GM13977 (cell line): ENCODE measurements around the gene PCDH9.
"Not testable (repeated sequence)": the region's sequence is repeated elsewhere in the genome, so short reads cannot be mapped to it uniquely, and the experiment has no call there.

Experiments used
- DNase-seq: peaks from one replicate; pipeline ENCODE4 v3.0.0; 2012; ENCODE audit warnings: low spot score
- CTCF ChIP-seq: IDR thresholded peaks from 2 replicates; pipeline ENCODE4 v1.5.1; 2012; ENCODE audit warnings: mild to moderate bottlenecking, control low read depth; ENCODE audit not compliant: insufficient read depth; ENCODE audit errors: extremely low read depth, missing control alignments
- in situ Hi-C: fragments of 300-500 bp; cut with MboI; formaldehyde crosslinking; loops from one replicate; pipeline ENCODE4 v1.12.0; 2022; ENCODE audit warnings: low sequenced_read_pairs, low pct_unique_long_range_greater_than_20kb, mixed read lengths, inconsistent platforms; ENCODE audit not compliant: unreplicated experiment

Gene PCDH9

GRCh38 chr13:66774046-66774445, 456.1 kb downstream of the PCDH9 start:
- TF ChIP-seq CTCF: no peak
- in situ Hi-C loops: no loop called here
- DNase-seq: no peak

DNA sequence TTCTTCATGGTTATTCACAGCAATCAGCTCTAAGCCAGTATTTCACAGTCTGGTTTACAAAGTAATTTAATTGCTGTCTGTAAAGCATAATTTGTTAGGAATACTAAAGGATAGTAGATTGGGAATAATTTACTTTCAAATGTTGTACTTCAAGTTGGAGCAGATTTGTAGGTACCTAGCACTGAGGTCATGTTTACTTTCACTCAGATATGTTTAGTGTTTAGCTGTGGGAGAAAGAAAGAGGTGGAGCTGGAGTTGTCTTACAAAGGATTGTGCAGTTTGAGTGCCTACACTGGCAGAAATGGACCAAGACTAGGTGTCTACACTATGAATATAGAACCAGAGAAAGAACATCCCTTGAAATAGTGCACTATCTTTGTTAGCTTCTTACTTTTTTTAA, 464.6 kb downstream of the PCDH9 start:
- in situ Hi-C loops: no loop called here
- DNase-seq: no peak

GRCh38 chr13:66760678-66761077, 469.5 kb downstream of the PCDH9 start:
- DNase-seq: not testable (repeated sequence)

More for the DNA sequence above, 464.6 kb downstream of the PCDH9 start:
- TF ChIP-seq CTCF: no peak

GRCh38 chr13:66759919-66760318, 470.2 kb downstream of the PCDH9 start:
- no peak for DNase-seq
- no peak for TF ChIP-seq CTCF
- in situ Hi-C loops: no loop called here

More at GRCh38 chr13:66760678-66761077, 469.5 kb downstream of the PCDH9 start:
- in situ Hi-C loops: not testable (repeated sequence)

- DNase-seq: no peak
- in situ Hi-C loops: no loop called here
- TF ChIP-seq CTCF: no peak
Measured at GRCh38 chr13:66751691-66752090, 478.4 kb downstream of the PCDH9 start.

- in situ Hi-C loops: no loop called here
Measured at GRCh38 chr13:66748712-66749111, 481.4 kb downstream of the PCDH9 start.

GRCh38 chr13:66745307-66745706, 484.8 kb downstream of the PCDH9 start:
- no peak for DNase-seq
- in situ Hi-C loops: no loop called here
- TF ChIP-seq CTCF: no peak

More at GRCh38 chr13:66748712-66749111, 481.4 kb downstream of the PCDH9 start:
- no peak for TF ChIP-seq CTCF
- DNase-seq: no peak
